NCI-H2107 treated with DMSO at 0.1 percent for 48 hours (cell line): Measurements from ENCODE around the gene PRR36.
"Not testable (repeated sequence)": the region's sequence is repeated elsewhere in the genome, so short reads cannot be mapped to it uniquely, and the experiment has no call there.

Experiments
- DNase-seq: peaks from one replicate; lab custom pipeline; 2025; ENCODE audit not compliant: unreplicated experiment; lab: John Stamatoyannopoulos, UW

Gene PRR36

DNA sequence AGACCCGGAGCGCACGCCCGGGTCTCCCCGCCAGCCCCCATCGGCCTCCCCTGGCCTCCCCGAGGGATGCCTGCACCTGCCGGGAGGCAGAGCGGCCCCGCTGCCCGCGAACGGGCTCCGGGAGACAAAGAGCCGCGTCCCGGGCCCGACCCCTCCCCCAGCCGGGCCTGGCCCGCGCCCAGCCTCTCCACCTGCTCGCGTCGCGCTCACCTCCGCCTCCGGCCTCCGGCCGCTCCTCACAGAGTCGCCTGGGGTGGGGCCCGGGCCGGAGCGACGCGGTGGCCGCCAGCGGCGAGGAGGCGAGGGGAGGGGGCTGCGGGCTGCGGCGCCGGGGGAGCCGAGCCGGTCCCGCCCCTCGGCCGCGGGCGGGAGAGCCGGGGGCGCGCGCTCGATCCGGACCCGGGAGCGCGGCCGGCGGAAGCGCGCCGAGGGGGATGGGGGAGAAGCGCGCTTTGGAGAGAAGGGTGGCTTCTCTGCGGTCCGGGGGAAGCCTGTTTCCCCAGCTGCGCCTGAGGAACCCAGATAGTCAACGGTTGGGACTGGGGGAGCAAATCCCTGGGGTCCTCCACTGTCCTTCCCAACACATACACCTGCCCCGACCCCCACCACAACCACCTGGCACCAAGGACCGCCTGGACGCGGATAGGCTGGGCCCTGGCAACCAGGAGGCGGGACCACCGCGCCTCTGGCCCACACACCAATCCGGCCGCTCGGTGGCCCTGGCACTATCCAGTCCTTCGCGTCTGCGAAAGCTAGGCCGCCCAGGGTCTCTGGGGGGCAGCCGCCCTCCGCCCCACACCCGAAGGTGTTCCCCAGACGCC lies at the start of gene PRR36:
PRR36 (minus strand) TSS at position 315 of the 821 bp plus-strand sequence. CDS start 701 bp downstream, outside the sequence.
- peak; percentile 69 for DNase-seq

DNA sequence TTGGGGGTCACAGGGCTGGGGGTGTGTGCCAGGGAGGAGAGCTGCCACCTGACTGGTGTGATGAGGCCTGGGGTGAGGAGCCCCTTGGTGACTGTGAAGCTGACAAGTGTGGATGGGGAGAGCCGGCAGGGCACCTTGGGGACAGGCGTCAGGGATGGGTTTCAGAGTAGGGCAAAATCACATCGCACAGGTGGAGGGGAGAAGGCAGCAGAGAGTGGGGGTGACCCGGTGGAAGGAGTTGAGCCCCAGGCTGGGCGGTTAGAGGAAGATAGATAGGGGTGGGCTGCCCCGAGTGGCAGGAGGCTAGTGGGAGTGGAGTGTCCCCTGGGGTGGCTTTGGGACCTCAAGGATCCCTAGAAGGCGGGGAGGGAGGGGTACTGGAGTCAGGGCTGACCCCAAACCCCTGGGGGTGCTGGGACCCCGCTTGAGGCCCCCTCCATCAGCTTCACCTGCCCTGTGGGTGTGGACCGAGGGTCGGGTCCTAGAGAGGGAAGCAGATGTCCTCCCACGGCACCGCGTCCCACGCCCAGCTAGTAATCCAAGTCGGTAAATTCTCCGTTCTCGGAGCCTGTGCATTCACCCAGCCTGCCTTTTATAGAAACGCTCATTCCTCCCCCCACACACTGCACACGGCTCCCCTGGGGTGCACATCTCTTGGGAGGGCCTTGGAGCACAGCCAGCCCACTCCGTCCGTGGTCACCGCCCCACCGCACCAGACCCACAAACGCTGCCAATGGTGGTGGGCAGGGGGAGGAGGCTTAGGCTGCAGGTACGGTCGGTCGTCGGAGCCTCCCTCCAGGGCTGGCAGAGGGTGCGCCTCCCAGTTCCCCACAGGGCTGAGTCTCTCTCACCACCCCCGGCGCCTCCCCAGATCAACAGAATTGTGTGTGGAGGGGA lies 49.4 kb upstream of the PRR36 start:
- DNase-seq, result no peak

DNA sequence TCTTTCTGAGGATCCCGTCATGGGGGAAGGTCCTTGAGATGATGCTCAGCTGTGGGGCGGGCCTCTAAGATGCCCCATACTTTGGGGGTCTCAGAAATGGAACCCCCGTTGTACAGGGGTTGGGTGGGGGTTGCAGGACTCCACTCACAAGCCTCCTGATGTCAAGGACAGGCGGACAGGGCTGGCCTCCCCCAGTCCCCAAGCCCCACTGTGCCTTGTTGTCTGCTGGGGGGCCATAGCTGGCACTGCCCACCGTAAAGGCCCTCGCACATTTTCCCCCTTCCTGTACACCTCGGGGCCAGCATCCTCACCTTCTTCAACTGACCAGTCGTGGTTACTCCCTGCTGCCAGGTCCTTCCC lies 48.6 kb upstream of the PRR36 start:
- DNase-seq, result no peak

DNA sequence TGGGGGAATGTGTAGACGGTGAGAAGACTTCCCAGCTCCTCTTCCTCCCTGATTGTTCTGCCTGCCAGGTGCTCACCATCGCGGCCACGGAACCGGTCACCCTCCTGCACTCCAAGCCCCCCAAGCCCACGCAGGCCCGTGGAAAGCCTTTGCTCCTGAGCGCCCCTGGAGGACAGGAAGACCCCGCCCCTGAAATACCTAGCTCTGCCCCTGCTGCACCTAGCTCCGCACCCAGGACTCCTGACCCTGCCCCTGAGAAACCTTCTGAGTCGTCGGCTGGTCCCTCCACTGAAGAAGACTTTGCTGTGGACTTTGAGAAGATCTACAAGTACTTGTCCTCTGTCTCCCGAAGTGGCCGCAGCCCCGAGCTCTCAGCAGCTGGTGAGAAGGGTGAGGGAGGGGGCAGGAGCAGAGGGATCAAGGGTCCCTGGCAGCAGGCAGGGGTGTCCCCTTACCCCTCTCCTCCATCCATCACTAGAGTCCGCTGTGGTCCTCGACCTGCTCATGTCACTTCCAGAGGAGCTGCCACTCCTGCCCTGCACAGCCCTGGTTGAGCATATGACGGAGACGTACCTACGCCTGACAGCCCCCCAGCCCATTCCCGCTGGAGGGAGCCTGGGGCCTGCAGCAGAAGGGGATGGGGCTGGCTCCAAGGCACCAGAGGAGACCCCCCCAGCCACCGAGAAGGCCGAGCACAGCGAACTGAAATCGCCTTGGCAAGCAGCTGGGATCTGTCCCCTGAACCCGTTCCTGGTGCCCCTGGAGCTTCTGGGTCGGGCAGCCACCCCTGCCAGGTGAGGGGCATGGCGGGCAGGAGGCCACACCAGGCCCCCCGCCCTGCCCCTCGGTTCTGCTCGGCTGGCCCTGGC lies 48.0 kb upstream of the PRR36 start:
- no peak for DNase-seq

DNA sequence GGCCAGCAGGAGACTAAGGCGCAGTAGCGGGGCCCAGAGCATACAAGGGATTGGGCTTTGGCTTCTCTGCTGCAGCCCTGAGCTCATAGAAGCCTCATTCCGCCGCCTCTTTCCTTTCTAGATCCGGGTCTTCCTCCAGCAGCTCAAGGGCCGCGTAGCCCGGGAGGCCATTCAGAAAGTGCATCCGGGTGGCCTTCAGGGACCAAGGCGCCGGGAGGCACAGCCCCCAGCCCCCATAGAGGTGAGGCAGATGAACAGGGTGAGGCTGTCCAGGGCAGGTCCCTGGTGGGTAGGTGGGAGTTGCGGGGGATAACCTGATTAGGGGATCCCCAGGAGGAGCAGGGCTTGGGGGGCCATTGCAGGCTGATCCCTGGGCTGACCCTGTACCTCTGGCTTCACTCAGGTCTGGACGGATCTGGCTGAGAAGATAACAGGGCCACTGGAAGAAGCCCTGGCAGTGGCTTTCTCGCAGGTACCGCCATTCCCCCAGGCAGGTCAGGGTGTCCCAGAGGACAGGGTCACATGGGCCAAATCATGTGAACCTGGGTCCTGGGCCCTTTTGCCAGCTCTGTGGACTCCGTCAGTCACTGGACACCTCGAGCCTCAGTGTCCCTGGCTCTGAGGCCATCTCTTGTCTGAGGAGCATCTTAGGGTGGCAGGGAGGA lies 47.2 kb upstream of the PRR36 start:
- DNase-seq, result no peak

DNA sequence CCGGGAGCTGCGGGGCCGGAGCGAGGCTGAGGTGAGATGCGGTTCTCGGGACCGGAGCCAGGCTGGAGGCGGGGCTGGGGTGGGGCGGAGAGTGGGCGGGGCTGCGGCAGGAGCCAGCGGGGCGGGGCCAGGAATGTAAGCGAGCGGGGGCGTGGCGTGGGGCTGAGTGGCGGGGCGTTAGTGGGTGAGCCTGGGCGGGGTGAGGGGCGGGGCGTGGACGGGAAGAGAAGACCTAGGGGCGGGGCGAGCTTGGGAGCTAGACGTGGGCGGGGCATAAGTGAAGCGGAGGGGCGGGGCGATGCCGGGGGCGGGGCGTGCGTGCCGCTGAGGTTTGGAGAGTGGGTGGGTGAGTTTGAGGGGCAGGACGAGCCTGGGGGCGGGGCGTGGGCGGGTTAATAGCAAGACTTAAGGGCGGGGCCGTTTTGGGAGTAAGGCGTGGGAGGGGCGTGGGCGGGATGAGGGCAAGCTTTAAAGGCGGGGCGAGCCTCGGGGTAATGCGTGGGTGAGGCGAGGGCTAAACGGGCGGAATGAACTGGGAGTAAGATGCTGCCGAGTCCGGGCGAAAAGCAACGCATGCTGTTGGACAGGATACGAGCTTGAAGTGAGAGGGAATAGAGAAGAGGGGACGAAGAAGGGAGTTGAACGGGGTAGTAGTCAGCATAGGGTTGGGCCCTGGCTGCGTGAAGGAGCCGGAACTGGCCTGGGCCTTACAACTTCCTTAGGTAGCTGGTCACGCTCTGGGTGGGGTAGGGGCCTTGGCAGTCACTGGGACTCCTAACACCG lies 46.5 kb upstream of the PRR36 start:
- DNase-seq, result peak; percentile 76

DNA sequence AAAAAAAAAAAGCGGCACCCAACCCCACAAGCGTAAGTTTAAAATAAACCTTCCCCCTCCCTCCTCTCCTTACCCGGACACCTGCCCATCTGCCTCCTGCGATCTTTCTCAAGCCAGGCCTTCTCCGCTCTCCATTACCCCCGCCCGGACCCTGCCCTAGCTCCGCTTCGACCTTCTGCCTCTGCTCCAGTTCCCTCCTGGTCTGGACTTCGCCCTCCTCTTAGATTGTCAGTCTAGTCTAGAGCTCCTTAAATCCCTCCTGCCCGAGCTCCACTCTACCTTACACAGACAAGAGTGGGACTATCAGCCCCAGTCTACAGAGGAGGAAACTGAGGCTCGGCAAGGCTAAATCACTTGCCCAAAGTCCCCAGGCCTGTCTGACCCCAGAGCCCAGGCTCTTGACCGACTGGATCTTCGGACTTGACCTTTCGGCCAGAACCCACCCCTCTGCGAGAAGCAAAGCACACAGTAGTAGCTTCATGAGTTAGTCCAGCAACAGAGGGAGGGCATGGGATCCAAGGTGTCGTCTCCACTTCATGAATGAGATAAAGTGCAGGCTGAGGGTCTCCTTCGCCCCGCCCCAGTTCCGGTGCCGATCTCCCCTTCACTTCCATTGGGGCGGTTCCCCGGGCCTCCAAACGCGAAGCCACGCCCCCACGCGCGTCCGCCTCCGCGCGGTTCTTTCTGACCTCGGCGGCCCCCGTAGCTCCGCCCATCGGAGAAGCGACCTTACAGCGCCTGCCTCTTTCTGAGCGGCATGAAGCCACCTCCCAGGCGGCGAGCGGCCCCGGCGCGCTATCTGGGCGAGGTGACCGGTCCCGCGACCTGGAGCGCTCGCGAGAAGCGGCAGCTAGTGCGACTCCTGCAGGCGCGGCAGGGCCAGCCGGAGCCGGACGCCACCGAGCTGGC lies 45.7 kb upstream of the PRR36 start, which contains the start of gene SNAPC2:
SNAPC2 (plus strand) TSS at position 729 of the 909 bp plus-strand sequence; CDS start at position 758, 29 bp downstream.
- DNase-seq, result peak; percentile 43

DNA sequence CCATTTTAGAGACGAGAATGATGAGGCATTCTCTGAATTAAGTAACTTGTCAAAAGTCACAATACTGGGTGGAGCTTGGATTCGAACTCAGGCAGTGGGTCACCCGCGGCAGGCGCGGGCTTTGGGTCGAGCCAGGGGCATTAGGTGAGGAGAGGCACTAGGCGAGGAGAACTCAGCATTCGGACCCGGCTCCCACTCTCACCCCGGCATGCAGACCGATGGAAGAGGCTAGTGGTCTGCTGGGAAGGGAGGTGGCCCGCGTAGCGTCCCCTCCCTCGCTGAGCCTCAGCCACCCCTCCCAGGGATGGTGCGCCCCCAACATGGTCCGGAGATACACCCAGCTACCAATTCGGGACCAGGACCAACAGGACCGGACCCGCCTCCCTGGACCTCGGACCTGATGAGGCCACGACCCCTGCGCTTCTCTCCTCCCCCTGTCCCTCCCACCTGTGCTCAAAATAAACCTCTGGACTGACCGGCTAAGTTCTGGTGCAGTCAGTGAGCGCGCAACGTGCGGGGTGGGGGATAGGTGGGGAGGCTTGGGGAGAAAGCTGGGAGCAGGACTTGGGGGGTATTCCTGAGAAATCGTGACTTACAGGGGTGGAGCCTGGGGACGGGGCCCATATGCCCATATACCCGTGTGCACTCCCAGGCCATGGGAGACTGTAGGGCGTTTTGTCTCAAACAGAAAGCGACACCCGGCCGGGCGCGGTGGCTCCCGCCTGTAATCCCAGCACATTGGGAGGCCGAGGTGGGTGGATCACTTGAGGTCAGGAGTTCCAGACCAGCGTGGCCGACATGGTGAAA lies 44.6 kb upstream of the PRR36 start:
- no peak for DNase-seq

DNA sequence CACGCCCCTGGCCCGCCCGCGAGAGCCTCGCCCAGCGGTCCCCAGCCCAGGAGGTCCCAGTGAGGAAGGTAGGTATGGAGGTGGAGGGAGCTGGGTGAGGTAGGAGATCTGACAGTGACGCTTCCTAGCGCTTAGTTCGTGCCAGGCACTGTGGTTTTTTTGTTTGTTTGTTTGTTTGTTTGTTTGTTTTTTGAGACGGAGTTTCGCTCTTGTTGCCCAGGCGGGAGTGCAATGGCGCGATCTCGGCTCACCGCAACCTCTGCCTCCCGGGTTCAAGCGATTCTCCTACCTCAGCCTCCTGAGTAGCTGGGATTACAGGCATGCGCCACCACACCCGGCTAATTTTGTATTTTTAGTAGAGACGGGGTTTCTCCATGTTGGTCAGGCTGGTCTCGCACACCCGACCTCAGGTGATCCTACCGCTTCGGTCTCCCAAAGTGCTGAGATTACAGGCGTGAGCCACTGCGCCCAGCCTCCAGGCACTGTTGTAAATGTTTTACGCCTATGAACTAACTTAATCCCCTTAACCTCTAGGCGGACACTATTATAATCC lies 43.9 kb upstream of the PRR36 start:
- not testable (repeated sequence) for DNase-seq

DNA sequence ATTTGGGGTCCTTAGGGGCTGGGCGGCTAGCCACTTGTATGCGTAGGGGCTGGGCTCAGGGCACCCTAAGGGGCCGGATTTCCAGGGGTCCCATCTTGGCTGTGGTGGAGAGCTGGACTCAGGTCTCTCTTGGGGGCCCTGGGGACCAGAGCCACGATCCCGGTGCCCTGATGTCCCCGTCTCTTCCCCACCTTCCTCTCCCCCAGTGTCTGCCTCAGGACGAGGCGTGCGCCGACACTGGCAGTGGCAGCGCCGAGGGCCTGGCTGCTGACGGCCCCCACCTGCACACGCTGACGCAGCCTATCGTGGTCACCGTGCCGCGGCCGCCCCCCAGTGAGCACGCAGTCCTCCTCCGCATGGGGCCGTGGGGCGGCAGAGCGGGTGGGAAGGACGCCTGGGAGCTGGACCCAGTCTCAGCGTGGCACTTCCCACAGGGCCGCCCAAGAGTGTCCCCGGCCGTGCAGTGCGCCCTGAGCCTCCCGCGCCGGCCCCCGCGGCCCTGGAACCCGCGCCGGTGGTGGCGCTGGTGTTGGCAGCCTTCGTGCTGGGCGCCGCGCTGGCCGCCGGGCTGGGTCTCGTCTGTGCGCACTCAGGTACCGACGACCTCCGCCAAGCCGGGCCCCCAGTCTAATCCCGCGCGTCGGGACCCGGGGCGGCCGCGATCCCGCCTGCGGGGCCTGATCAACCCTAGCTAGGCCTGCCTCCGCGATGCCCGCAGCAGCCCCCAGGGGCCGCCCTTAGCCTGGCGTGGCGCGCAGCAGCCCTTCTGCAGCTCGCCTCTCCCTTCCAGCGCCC lies 43.3 kb upstream of the PRR36 start:
- DNase-seq, result no peak

DNA sequence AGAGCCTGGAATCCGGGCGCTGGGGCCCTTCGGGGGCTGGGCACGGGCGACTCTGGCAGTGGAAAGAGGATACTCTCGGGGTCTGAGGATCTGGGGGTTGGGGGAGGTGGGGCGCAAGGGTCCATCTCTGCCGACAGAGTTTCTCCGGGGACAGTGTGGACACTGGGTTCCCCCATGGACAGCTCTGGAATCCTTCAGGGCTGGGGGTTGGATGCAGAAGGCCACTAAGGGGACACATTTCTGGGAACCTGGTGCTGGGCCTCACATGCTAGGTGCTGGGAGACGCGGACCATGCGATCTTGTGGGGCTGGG lies 42.7 kb upstream of the PRR36 start:
- no peak for DNase-seq

DNA sequence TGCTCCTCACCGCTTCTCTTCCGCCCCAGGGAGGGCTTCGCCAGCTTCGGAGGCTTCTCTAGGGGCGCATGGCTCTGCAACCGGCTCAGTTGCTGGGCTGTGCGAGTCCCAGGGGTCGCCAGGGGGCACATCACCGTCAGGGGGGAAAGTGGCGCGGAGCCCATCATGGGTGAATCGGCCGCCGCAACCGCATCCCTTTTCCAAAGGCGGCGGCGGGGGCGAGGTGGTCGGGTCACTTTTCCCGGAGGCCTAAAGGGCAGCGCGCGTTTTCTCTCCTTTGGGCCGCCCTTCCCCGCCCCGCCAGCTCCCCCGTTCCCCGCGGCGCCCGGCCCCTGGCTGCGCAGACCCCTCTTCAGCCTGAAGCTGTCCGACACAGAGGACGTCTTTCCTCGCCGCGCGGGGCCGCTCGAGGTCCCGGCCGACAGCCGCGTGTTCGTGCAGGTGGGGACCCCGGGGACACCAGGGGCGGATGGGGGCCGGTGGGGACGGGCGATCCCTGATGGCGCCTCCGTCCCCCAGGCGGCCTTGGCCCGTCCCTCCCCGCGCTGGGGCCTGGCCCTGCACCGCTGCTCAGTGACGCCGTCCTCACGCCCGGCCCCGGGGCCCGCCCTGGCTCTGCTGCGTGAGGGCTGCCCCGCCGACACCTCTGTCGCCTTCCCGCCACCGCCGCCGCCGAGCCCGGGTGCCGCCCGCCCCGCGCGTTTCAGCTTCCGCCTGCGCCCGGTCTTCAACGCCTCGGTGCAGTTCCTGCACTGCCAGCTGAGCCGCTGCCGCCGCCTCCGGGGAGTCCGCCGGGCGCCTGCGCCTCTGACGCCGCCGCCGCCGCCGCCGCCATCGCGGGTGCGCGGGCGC lies 42.1 kb upstream of the PRR36 start:
- DNase-seq, result no peak

DNA sequence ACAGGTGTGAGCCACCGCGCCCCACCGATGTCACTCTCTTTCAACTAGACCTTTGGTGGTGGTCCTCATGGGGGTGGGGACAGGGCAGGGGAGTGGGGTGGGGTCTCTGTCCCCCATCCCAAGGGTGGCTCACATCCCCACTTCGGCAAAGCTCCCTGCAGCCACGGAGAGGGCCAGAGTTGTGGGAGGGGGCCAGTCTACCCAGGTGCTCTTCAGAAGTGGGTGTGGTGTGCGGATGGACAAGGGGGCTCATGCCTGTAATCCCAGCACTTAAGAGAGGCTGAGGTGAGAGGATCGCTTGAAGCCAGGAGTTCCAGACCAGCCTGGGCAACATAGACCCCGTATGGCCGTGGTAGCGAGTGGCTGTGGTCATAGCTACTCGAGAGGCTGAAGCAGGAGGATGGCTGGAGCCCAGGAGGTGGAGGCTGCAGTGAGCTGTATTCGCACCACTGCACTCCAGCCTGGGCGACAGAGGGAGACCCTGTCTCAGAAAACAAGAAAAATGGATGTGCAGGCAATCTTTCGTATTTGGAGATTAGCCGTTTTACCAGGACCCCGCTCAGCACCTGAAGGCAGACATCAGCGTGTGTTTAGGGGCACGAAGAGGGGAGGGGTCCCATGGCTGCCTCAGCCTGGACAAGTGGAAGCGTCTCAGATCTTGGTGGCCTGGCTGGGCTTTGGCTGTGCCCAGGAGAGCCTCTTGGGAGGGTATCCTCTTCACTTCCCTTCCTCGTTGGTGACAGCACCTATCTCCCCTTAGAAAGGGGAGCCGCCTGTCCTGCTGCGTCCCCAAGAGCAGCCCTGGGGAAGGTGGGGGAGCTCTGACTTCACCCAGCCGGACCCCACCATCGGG lies 41.3 kb upstream of the PRR36 start:
- DNase-seq, result no peak

DNA sequence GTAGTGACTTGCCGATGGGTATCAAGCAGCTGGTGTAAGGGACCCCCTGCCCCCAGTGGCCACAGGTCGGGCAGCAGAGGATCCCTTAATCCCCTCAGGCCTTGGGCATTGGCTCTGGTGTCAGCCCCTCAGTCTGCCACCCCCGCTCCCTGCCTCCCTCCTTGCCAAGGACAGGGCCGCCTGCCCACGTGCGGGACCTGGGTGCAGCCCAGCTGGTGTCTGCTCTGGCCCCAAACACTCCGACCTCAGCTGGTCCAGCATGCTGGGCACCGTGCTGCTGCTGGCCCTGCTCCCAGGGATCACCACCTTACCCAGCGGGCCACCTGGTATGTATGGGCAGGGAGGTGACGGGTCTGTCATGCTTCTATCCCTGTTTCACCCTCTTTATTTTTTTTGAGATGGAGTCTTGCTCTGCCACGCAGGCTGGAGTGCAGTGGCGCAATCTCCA lies 40.4 kb upstream of the PRR36 start, which contains the start of gene TGFBR3L:
TGFBR3L (plus strand) TSS at position 233 of the 448 bp plus-strand sequence.
- no peak for DNase-seq

DNA sequence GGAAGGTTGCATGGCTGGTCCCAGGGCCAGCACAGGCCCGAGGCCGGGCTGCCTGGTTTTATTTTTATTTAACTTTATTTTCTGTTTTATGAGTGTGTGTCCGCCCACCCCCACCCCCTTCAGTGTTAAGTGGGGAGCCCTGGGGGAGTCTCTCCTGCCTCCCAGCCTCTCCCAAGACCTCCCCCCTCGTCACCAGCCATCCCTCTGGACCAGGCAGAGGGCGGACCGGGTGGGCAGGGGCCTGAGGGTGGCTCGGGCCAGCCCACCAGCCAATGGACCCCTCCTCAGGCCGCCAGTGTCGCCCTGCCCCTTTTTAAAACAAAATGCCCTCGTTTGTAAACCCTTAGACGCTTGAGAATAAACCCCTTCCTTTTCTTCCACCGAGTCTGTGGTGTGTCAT lies 39.9 kb upstream of the PRR36 start:
- DNase-seq, result no peak
